ENCODE data around the gene NTRK3.
"Not testable (repeated sequence)": the region's sequence is repeated elsewhere in the genome, so short reads cannot be mapped to it uniquely, and the experiment has no call there.

Gene NTRK3

DNA sequence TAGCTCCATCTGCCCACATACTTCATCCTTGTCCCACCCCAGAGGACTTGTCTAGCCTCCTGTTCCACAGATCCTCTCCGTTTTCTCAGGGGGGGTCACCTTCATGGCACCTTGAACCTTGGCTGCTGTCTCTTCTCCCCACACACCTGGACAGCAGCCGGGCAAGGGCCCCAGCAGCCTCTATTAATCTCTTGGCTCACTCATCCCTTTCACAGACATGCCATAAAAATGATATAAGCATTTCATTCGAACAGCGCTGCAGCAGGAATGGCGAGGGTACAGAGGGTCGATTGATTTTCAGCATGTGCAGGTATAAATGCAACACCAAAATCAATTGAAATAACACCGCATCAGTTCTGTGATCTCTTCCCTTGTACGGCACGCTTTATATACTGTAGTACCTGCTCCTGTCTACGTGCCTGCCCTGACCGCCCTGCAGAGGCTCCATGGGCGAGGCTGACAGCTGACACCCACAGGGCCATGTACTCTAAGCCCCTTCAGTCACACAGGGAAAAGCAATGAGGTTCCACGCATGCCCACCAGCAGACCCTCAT is 209.9 kb downstream of the NTRK3 start:
- TF ChIP-seq, protein P1, sequence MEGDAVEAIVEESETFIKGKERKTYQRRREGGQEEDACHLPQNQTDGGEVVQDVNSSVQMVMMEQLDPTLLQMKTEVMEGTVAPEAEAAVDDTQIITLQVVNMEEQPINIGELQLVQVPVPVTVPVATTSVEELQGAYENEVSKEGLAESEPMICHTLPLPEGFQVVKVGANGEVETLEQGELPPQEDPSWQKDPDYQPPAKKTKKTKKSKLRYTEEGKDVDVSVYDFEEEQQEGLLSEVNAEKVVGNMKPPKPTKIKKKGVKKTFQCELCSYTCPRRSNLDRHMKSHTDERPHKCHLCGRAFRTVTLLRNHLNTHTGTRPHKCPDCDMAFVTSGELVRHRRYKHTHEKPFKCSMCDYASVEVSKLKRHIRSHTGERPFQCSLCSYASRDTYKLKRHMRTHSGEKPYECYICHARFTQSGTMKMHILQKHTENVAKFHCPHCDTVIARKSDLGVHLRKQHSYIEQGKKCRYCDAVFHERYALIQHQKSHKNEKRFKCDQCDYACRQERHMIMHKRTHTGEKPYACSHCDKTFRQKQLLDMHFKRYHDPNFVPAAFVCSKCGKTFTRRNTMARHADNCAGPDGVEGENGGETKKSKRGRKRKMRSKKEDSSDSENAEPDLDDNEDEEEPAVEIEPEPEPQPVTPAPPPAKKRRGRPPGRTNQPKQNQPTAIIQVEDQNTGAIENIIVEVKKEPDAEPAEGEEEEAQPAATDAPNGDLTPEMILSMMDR (conservative IDR thresholded peaks at IDR 0.05; ENCODE audit: low read length), result no peak
- H3K4me3 ChIP-seq (ENCODE audit: low read length), result no peak overlapping the region
- no peak for DNase-seq (ENCODE audit: low read depth)

DNA sequence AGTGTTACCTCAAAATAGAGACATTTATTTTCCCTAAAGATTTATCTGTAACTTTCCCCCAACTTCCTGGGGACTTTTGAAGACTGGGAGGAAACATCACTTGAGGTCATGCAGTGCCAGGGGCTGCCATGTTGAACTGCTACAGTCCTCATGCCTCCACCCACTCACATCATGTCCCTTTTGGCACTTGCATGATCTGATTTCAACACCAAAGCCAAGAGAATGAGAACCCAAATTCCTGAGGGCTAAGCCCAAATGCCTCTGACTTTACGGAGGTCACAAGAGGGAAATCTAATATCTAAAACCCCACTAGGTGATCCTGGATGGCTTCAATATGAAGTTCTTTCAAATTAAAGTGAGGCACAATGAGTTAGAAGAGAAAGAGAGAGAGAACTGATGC is 213.1 kb downstream of the NTRK3 start:
- peak; percentile 60 for DNase-seq (ENCODE audit: low read depth)
- no peak overlapping the region for H3K4me3 ChIP-seq (ENCODE audit: low read length)
- TF ChIP-seq, protein P1 (conservative IDR thresholded peaks at IDR 0.05; ENCODE audit: low read length), result no peak

DNA sequence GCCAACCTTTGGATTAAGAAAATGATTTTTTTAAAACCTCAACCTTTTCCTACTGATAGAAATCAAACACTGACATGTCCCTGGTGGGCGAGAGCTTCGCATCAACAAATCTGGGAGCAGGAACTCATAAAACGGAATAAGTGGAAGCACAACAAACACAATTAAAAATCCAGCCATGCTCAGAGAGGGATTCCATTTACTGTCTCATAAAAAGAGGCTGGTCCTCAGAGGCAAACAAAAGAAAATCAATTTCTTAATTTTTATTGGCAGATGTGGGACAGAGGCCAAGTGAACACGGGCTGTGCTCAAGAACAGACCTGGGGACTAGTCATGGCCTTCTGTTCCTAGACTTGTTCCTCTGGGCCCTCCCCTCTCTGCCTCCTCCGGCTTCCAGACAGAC is 214.5 kb downstream of the NTRK3 start:
- DNase-seq (ENCODE audit: low read depth), result no peak
- TF ChIP-seq, protein P1 (conservative IDR thresholded peaks at IDR 0.05; ENCODE audit: low read length), result no peak
- H3K4me3 ChIP-seq (ENCODE audit: low read length), result no peak overlapping the region

DNA sequence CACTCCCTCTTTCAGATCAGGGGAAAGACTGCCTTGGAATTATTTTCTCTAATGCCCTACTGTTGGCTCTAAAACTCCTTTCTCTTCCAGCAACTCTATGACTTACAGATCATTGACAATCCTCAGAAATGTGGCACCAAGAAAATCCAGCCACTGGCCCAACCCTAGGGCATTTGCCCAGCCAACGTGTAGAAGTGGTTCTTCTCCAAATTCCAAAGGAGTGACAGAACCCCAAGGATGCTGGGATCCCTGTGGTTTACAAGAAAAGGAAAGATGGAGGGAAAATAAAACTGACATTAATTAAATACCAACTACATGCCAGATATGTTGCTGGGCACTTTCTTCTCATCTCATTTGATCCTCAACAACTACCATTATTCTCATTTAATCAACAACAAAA is 216.0 kb downstream of the NTRK3 start:
- H3K4me3 ChIP-seq (ENCODE audit: low read length), result no peak overlapping the region
- TF ChIP-seq, protein P1 (conservative IDR thresholded peaks at IDR 0.05; ENCODE audit: low read length), result no peak
- DNase-seq (ENCODE audit: low read depth), result no peak

DNA sequence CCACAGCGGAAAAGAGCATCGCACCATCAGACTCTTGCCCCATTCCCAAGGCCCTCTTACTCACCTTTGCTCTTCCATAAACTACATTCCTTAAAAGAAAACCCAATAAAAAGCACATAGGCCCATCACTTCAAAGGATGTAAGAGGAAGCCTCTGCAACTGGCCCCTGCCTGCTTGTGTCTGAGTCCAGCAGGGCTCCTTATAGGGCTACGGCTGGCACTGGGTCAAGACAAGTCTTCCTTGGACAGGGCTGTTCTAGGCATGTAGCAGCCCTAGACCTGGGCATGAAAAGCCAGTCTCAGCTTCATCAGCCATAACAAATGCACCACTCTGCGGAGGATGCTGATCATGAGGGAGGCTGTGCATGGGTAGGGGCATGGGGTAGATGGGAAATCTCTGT is 218.3 kb downstream of the NTRK3 start:
- no peak overlapping the region for H3K4me3 ChIP-seq (ENCODE audit: low read length)
- DNase-seq (ENCODE audit: low read depth), result no peak
- TF ChIP-seq, protein P1 (conservative IDR thresholded peaks at IDR 0.05; ENCODE audit: low read length), result no peak

DNA sequence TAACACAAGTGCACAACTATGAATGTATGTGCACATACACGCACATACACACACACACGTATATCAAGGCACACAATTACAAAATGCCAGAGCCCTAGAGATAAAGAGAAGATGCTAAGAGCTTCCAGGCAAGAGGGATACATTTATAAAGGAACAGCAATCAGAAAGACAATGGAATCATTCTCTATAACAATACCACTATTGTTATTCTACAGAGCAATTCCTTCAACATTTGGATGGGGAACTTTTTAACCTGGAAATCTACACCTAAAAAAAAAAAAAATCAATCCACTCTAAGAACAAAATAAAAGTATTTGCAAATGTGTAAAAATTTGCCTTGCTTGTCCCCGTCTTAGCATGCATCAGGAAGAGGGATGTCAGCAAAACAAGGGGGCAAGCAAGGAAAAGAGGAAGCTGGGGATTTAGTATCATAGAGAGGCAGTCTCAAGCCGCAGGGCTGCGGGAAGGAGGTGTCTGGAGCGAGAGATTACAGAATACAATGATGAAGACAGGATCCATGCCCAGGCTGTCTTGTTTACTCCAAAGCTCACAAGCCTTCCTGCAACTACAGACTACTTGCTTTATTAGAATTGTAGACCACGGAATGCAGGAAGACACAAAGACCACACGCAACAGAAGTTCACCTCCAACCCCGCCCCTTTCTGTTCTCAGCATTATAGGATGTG is 220.2 kb downstream of the NTRK3 start:
- DNase-seq (ENCODE audit: low read depth), result no peak
- TF ChIP-seq, protein P1 (conservative IDR thresholded peaks at IDR 0.05; ENCODE audit: low read length), result no peak
- no peak overlapping the region for H3K4me3 ChIP-seq (ENCODE audit: low read length)

DNA sequence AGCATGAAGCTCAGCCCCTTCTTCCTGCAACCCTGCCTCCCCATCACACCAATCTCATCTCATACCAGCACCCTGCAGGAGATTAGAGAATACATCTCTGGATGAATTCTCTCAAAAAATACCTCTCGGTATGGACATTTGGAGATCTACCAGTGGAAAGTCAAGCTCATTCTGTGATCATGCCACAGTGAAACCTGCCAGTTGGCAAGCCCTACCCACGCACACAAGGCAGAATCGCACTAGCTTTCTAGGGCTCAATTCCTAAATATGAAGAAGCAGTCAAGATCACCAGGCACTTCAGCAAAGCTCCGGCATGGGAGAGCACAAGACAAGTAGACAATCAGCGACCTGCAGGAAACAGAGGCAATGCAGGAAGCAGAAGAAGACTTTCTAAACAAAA is 221.2 kb downstream of the NTRK3 start:
- no peak for DNase-seq (ENCODE audit: low read depth)
- no peak overlapping the region for H3K4me3 ChIP-seq (ENCODE audit: low read length)
- TF ChIP-seq, protein P1 (conservative IDR thresholded peaks at IDR 0.05; ENCODE audit: low read length), result no peak

DNA sequence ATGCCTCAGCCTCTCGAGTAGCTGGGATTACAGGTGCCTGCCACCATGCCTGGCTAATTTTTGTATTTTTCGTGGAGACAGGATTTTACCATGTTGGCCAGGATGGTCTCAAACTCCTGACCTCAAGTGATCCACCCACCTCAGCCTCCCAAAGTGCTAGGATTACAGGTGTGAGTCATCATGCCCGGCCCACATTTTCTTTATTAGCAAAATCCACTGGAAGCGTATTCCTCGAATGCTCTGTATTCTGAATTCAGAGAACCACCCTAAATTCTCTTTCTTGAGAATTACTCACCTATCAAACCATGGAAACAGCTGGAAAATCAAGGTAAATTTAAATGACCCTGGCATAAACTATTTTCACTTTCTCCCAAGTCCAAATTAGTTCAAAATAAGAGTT is 223.1 kb downstream of the NTRK3 start:
- not testable (repeated sequence) for DNase-seq (ENCODE audit: low read depth)

More for the DNA sequence above, 223.1 kb downstream of the NTRK3 start:
- not testable (repeated sequence) for H3K4me3 ChIP-seq (ENCODE audit: low read length)

All from AG10803 (cell line).